Liver (tissue), 3 donors: ENCODE results near the gene CRACDL.

Experiments used
- CTCF ChIP-seq: fragments of 150-350 bp; IDR thresholded peaks from 2 replicates; pipeline ENCODE4 v1.5.1; 2017; ENCODE audit warnings: improper control_type of control experiment, low read depth, low read length; ENCODE audit not compliant: missing input control
- EGR1 ChIP-seq, 2 donors: IDR thresholded peaks; 2 replicates each; pipeline ENCODE4 v1.6.1; 2016 to 2018; ENCODE audit warnings: antibody characterized with exemption in 2 of 2, low read depth in 2 of 2
- JUND ChIP-seq, 2 donors: IDR thresholded peaks; 2 replicates each; pipeline ENCODE4 v1.6.1; 2016; ENCODE audit warnings: antibody characterized with exemption in 2 of 2
- MAX ChIP-seq: IDR thresholded peaks from 2 replicates; pipeline ENCODE4 v1.6.1; 2016; ENCODE audit warnings: antibody characterized with exemption
- RAD21 ChIP-seq, 2 donors: IDR thresholded peaks; 2 replicates each; pipeline ENCODE4 v1.6.1; 2016; ENCODE audit warnings: antibody characterized with exemption in 2 of 2, mild to moderate bottlenecking in 2 of 2
- REST ChIP-seq: IDR thresholded peaks from 2 replicates; pipeline ENCODE4 v1.6.1; 2016; ENCODE audit warnings: antibody characterized with exemption, mild to moderate bottlenecking
- SP1 ChIP-seq: IDR thresholded peaks from 2 replicates; pipeline ENCODE4 v1.6.1; 2018; ENCODE audit warnings: antibody characterized with exemption, mild to moderate bottlenecking
- TAF1 ChIP-seq: conservative IDR thresholded peaks from 2 replicates; pipeline ENCODE4 v1.6.1; 2016; ENCODE audit warnings: antibody characterized with exemption, mild to moderate bottlenecking
- YY1 ChIP-seq: IDR thresholded peaks from 2 replicates; pipeline ENCODE4 v1.6.1; 2016; ENCODE audit warnings: antibody characterized with exemption, mild to moderate bottlenecking
- ZBTB33 ChIP-seq: IDR thresholded peaks from 2 replicates; pipeline ENCODE4 v1.6.1; 2016; ENCODE audit warnings: antibody characterized with exemption
- donor health status: healthy.
- donor health status: healthy.

GRCh38 chr2:98805412-98806171, 130.4 kb downstream of the CRACDL start:
- TF ChIP-seq YY1 (no peak), CTCF (no peak), TAF1 (no peak), ZBTB33 (no peak), MAX (peak; percentile 33), EGR1 (IDR thresholded peaks at IDR 0.05; ENCODE audit: low read depth in 2 of 2) (no peak), SP1 (no peak), REST (no peak), RAD21 (IDR thresholded peaks at IDR 0.05) (peak in 1 of 2 donors; percentile 34), JUND (IDR thresholded peaks at IDR 0.05) (no peak)
